ENCODE results near the gene NME3. TPM values are rescaled to one million over a fixed set of nuclear protein-coding genes. Genes with fewer than 3 reads are reported as not detected.

The NME3 gene
- total and polyA plus RNA-seq, 4 donors = 10.4 to 38.0 (median 19.4) TPM

GRCh38 chr16:1731603-1732002 is 39.7 kb downstream of the NME3 start:
- H3K27me3 ChIP-seq (ENCODE audit: control insufficient read depth in 4 of 4, insufficient read depth in 4 of 4, low read length in 3 of 4) = no peaks in the 10 kb centered on the region
- no peak overlapping the region for H3K9ac ChIP-seq (ENCODE audit: low read depth in 1 of 2, low read length in 2 of 2)
- H3K9me3 ChIP-seq (ENCODE audit: control insufficient read depth in 4 of 4, low read length in 3 of 4) = no peaks in the 10 kb centered on the region
- no peaks in the 10 kb centered on the region for H3K4me1 ChIP-seq (ENCODE audit: control insufficient read depth in 4 of 4, insufficient read depth in 4 of 4, low read length in 3 of 4)
- no peak for DNase-seq (ENCODE audit: low spot score)
- H3K27ac ChIP-seq (ENCODE audit: low read depth in 1 of 2, low read length in 2 of 2) = no peak overlapping the region
- peaks cover 0 to 54% (median 26%) of the 10 kb centered on the region in 4 donors for H3K36me3 ChIP-seq (ENCODE audit: control insufficient read depth in 4 of 4, insufficient read depth in 3 of 4, low read depth in 1 of 4, low read length in 3 of 4)
- no peak overlapping the region for H3K4me3 ChIP-seq (ENCODE audit: low read depth in 1 of 3, low read length in 3 of 3)
- TF ChIP-seq RXRA (IDR thresholded peaks at IDR 0.05) = no peak
- no peak for TF ChIP-seq NR2F2 (IDR thresholded peaks at IDR 0.05)
- no peak for TF ChIP-seq EGR1 (IDR thresholded peaks at IDR 0.05; ENCODE audit: low read depth in 2 of 2)
- WGBS = 74% methylated on average over 7 of the region's 7 CpGs

GRCh38 chr16:1731073-1731472 is 40.3 kb downstream of the NME3 start:
- H3K4me1 ChIP-seq (ENCODE audit: control insufficient read depth in 4 of 4, insufficient read depth in 4 of 4, low read length in 3 of 4) = no peaks in the 10 kb centered on the region
- no peak for DNase-seq (ENCODE audit: low spot score)
- no peaks in the 10 kb centered on the region for H3K27me3 ChIP-seq (ENCODE audit: control insufficient read depth in 4 of 4, insufficient read depth in 4 of 4, low read length in 3 of 4)
- H3K36me3 ChIP-seq (ENCODE audit: control insufficient read depth in 4 of 4, insufficient read depth in 3 of 4, low read depth in 1 of 4, low read length in 3 of 4) = peaks cover 0 to 60% (median 28%) of the 10 kb centered on the region in 4 donors
- TF ChIP-seq RXRA (IDR thresholded peaks at IDR 0.05) = no peak
- TF ChIP-seq ATF3 (IDR thresholded peaks at IDR 0.05) = no peak
- TF ChIP-seq FOXA2 (IDR thresholded peaks at IDR 0.05) = no peak
- no peak for TF ChIP-seq CTCF (IDR thresholded peaks at IDR 0.05; ENCODE audit: low read depth, low read length, missing input control)
- no peak for TF ChIP-seq FOXA1 (IDR thresholded peaks at IDR 0.05)
- no peak for TF ChIP-seq JUND (IDR thresholded peaks at IDR 0.05)
- TF ChIP-seq NR2F2 (IDR thresholded peaks at IDR 0.05) = no peak
- no peak for TF ChIP-seq YY1 (IDR thresholded peaks at IDR 0.05)
- TF ChIP-seq EGR1 (IDR thresholded peaks at IDR 0.05; ENCODE audit: low read depth in 2 of 2) = no peak
- H3K9me3 ChIP-seq (ENCODE audit: control insufficient read depth in 4 of 4, low read length in 3 of 4) = no peaks in the 10 kb centered on the region
- 94% methylated on average over 7 of the region's 7 CpGs for WGBS
- H3K9ac ChIP-seq (ENCODE audit: low read depth in 1 of 2, low read length in 2 of 2) = no peak overlapping the region
- no peak overlapping the region for H3K27ac ChIP-seq (ENCODE audit: low read depth in 1 of 2, low read length in 2 of 2)
- H3K4me3 ChIP-seq (ENCODE audit: low read depth in 1 of 3, low read length in 3 of 3) = no peak overlapping the region

GRCh38 chr16:1729445-1729844 is 41.9 kb downstream of the NME3 start:
- Histone ChIP-seq H3K27me3 (ENCODE audit: control insufficient read depth in 4 of 4, insufficient read depth in 4 of 4, low read length in 3 of 4) (no peaks in the 10 kb centered on the region), H3K4me3 (ENCODE audit: low read depth in 1 of 3, low read length in 3 of 3) (no peak overlapping the region), H3K36me3 (ENCODE audit: control insufficient read depth in 4 of 4, insufficient read depth in 3 of 4, low read depth in 1 of 4, low read length in 3 of 4) (peaks cover 0 to 63% (median 29%) of the 10 kb centered on the region in 4 donors), H3K9me3 (ENCODE audit: control insufficient read depth in 4 of 4, low read length in 3 of 4) (no peaks in the 10 kb centered on the region), H3K4me1 (ENCODE audit: control insufficient read depth in 4 of 4, insufficient read depth in 4 of 4, low read length in 3 of 4) (no peaks in the 10 kb centered on the region), H3K9ac (ENCODE audit: low read depth in 1 of 2, low read length in 2 of 2) (no peak overlapping the region), H3K27ac (ENCODE audit: low read depth in 1 of 2, low read length in 2 of 2) (no peak overlapping the region)
- no peak for DNase-seq (ENCODE audit: low spot score)
- 97% methylated on average over 35 of the region's 35 CpGs for WGBS
- TF ChIP-seq RAD21 (IDR thresholded peaks at IDR 0.05) (no peak), FOXA1 (IDR thresholded peaks at IDR 0.05) (no peak), HNF4A (conservative IDR thresholded peaks at IDR 0.05) (no peak), YY1 (IDR thresholded peaks at IDR 0.05) (no peak), NR2F2 (IDR thresholded peaks at IDR 0.05) (no peak), GABPA (IDR thresholded peaks at IDR 0.05 in 1 of 2, conservative IDR thresholded peaks at IDR 0.05 in 1 of 2) (no peak), FOXA2 (IDR thresholded peaks at IDR 0.05) (no peak), EGR1 (IDR thresholded peaks at IDR 0.05; ENCODE audit: low read depth in 2 of 2) (no peak), ZBTB33 (IDR thresholded peaks at IDR 0.05) (no peak), TAF1 (conservative IDR thresholded peaks at IDR 0.05) (no peak), REST (IDR thresholded peaks at IDR 0.05) (no peak), RXRA (IDR thresholded peaks at IDR 0.05) (no peak), CTCF (IDR thresholded peaks at IDR 0.05; ENCODE audit: low read depth, low read length, missing input control) (no peak), SP1 (IDR thresholded peaks at IDR 0.05) (no peak)
